Uterus (tissue), 4 donors: Measurements from ENCODE around the gene SPANXA2. TPM values are rescaled to one million over a fixed set of nuclear protein-coding genes. Genes with fewer than 3 reads are reported as not detected.

Source experiments
- total RNA-seq, 4 donors: library from RNA; depleted of rRNA in 3 of 4; stranded (reverse); fragments of >200 nt in 3 of 4; gene quantifications; one replicate each; pipeline versions ENCODE4 v1.1.0 to v1.2.4, GENCODE V29; 2014 to 2023
- donor health status: DM: yes; HTN: yes; CAD: no.

Gene SPANXA2
- total RNA-seq, 4 donors from 2014 or later = not detected

Other genes with a start within 250 kb of the SPANXA2 start
- gene SPANXA1, start 5.0 kb upstream of the SPANXA2 start, total RNA-seq = not detected
- gene SPANXD, start 109.0 kb downstream of the SPANXA2 start, total RNA-seq = not detected
- gene MAGEC3, start 248.6 kb downstream of the SPANXA2 start, total RNA-seq = under 1 TPM in 1 of 4 donors, not detected in 3; 0.70 TPM